GM21423 (cell line): ENCODE results near the gene FAM222A.

Experiments
- ATAC-seq: cut with Tn5 transposase; IDR thresholded peaks from one replicate; pipeline ENCODE4 v1.9.1; 2021; ENCODE audit warnings: mild to moderate bottlenecking, moderate library complexity; ENCODE audit not compliant: unreplicated experiment

FAM222A gene

GRCh38 chr12:109724321-109724892 is 10.8 kb downstream of the FAM222A start:
- ATAC-seq: no peak

- ATAC-seq: no peak
These were observed 11.9 kb downstream of the FAM222A start for GRCh38 chr12:109725321-109726105.

- no peak for ATAC-seq
These were observed 12.5 kb downstream of the FAM222A start for GRCh38 chr12:109726106-109726497.

GRCh38 chr12:109726511-109727038 is 12.9 kb downstream of the FAM222A start:
- no peak for ATAC-seq

GRCh38 chr12:109727039-109727723 is 13.6 kb downstream of the FAM222A start:
- ATAC-seq: no peak

GRCh38 chr12:109727746-109728726 is 14.4 kb downstream of the FAM222A start:
- ATAC-seq: no peak

GRCh38 chr12:109728921-109729320 is 15.3 kb downstream of the FAM222A start:
- ATAC-seq: no peak

- ATAC-seq: no peak
These were observed 15.8 kb downstream of the FAM222A start for GRCh38 chr12:109729371-109729781.

- ATAC-seq: no peak
These were observed 16.2 kb downstream of the FAM222A start for GRCh38 chr12:109729801-109730200.

GRCh38 chr12:109730306-109731145 is 16.9 kb downstream of the FAM222A start:
- no peak for ATAC-seq

GRCh38 chr12:109731231-109731731 is 17.7 kb downstream of the FAM222A start:
- ATAC-seq: no peak

- no peak for ATAC-seq
These were observed 18.2 kb downstream of the FAM222A start for GRCh38 chr12:109731806-109732205.

- ATAC-seq: no peak
These were observed 19.0 kb downstream of the FAM222A start for GRCh38 chr12:109732321-109733305.

- ATAC-seq: no peak
These were observed 20.8 kb downstream of the FAM222A start for GRCh38 chr12:109734219-109735000.

GRCh38 chr12:109735051-109735521 is 21.5 kb downstream of the FAM222A start:
- no peak for ATAC-seq

GRCh38 chr12:109735825-109736551 is 22.4 kb downstream of the FAM222A start:
- no peak for ATAC-seq
